ENCODE data around the gene EPG5.

Gene EPG5

DNA sequence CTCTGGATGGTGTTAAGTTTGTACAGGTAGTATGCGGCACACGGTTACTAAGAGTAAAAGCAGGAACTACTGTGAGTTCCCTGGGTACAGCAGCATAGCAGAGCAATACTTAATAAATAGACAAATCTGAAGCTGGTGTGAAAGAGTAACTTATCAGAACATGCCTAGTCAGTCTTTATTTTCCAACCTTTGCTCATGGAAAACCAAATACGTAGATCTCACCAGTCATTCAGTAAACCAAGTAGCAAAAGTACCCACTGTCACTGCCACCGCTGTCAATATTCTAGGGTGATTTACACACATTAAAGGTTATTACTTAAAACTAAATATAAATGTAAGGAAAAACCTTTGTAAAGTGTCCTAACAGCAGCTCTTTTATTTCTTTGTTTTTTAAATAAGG, 106.6 kb downstream of the EPG5 start:
- DNase-seq (ENCODE audit: low read depth): no peak
- TF ChIP-seq, protein P1, sequence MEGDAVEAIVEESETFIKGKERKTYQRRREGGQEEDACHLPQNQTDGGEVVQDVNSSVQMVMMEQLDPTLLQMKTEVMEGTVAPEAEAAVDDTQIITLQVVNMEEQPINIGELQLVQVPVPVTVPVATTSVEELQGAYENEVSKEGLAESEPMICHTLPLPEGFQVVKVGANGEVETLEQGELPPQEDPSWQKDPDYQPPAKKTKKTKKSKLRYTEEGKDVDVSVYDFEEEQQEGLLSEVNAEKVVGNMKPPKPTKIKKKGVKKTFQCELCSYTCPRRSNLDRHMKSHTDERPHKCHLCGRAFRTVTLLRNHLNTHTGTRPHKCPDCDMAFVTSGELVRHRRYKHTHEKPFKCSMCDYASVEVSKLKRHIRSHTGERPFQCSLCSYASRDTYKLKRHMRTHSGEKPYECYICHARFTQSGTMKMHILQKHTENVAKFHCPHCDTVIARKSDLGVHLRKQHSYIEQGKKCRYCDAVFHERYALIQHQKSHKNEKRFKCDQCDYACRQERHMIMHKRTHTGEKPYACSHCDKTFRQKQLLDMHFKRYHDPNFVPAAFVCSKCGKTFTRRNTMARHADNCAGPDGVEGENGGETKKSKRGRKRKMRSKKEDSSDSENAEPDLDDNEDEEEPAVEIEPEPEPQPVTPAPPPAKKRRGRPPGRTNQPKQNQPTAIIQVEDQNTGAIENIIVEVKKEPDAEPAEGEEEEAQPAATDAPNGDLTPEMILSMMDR (conservative IDR thresholded peaks at IDR 0.05; ENCODE audit: low read length): no peak
- no peak overlapping the region for H3K4me3 ChIP-seq (ENCODE audit: low read length)

DNA sequence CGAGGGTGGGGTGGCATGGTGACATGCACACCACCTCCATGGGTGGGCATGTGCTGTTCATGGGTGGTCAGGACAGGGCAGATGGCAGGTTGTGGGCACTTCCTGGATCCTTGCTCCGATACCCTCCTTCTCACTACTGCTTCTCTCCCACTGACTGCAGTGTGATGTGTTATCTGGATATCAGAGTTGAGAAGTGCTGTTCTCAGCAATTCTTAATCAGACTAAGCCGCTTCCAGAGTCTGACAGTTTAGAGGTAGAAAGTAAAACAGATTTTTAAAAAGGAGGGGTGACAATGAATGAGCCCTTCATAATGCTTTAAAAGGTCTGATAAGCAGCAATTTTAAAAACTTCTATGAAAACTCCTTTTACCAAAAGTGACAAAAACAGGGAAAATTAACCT, 107.8 kb downstream of the EPG5 start:
- TF ChIP-seq, protein P1 (conservative IDR thresholded peaks at IDR 0.05; ENCODE audit: low read length): no peak
- no peak for DNase-seq (ENCODE audit: low read depth)
- no peak overlapping the region for H3K4me3 ChIP-seq (ENCODE audit: low read length)

DNA sequence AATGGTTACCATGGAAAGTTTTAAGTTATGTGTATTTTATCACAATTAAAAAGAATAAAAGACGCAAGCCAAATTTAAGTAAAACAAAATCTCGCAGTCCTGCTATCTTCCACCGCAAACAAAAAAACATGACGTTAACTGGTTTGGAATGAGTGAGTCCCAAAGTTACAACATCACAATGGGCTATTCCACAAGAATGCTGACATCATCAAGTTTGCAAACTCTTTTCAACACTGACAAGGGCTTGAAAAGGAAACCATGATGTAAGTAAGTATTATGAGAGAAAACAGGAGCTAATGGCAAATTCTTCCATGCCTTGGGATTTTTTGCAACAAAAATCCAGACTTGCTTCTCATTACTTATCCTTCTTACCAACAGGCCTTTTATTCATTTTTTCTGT, 110.6 kb downstream of the EPG5 start:
- DNase-seq (ENCODE audit: low read depth): peak; percentile 75
- no peak overlapping the region for H3K4me3 ChIP-seq (ENCODE audit: low read length)
- TF ChIP-seq, protein P1 (conservative IDR thresholded peaks at IDR 0.05; ENCODE audit: low read length): no peak

DNA sequence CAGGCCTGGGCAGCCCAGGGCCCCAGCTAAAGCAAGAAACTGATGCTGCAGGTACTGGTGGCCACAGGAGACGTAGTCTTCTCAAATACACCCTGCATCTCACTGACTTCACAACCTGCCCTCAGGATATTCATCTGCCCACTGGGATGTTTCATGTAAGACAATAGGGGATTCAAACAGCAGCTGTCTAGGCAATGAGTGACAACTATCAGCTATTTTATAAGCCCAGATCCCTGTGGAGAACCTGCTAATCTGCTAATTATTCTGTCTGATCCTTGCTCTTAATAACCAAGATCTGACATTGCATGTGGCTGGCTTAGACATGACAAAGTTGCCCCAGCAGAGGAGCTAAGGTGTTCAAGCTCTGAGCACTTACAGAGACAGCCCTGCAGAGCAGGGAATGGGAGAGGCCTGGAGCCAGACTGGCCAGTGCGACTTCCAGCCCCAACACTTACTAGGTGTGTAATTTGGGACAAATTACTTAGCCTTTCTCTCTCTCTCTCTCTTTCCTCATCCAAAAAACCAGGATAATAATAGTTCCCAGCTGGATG, 113.0 kb downstream of the EPG5 start:
- TF ChIP-seq, protein P1 (conservative IDR thresholded peaks at IDR 0.05; ENCODE audit: low read length): no peak
- H3K4me3 ChIP-seq (ENCODE audit: low read length): no peak overlapping the region
- no peak for DNase-seq (ENCODE audit: low read depth)

DNA sequence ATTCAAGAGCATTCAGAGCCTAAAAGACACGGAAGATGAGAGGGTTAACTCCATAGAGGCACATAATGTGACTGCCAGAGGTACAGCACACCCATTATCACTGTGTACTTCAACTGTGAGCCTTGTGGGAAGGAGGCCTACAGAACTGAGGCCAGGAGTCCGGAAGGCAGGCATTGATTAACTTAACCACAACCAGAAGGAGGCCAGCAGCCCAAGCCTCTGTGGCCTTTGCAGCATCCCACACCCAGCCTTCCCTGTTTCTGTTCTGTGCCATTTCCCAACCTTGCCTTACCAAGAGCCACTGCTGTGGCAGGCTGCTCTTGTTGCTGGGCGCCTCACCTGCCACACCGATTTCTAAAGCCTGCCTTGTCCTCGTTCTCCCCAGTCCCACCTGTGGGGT, 114.5 kb downstream of the EPG5 start:
- TF ChIP-seq, protein P1 (conservative IDR thresholded peaks at IDR 0.05; ENCODE audit: low read length): no peak
- H3K4me3 ChIP-seq (ENCODE audit: low read length): no peak overlapping the region
- DNase-seq (ENCODE audit: low read depth): peak; percentile 25

DNA sequence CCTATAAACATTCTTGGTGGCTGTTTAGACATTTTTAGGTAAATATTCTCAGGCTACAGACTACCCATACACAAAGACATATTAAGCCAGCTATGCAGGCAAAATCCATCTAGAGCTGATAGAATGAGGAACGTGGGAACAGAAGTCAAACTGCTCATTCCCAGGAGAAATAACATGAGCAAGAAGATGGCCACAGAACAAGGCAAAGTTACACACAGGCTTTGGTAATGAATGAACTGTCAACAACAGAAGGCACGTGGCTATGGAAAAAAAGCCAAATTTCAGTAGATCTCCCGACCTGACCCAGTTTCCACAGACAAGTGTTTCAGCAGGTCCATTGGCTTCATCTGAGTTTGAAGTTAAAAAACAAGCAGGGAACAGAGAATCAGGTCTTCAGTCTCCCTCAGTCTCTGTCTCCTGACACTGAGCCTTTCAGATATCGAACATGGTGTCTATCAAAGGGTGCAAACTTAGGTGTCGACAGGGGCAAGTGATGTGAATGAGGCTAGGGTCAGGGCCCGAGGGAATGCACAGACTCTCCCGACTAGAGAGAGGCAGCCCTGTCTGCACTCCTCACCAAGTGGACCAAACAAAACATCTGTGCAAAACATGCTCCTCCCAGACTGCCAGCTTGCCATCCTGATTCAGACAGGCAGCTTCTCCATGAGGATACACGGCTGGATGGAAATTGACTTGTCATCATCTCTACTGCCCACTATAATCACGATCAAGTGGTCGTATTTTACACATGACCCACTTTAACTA, 115.8 kb downstream of the EPG5 start:
- TF ChIP-seq, protein P1 (conservative IDR thresholded peaks at IDR 0.05; ENCODE audit: low read length): no peak
- no peak overlapping the region for H3K4me3 ChIP-seq (ENCODE audit: low read length)
- DNase-seq (ENCODE audit: low read depth): no peak

DNA sequence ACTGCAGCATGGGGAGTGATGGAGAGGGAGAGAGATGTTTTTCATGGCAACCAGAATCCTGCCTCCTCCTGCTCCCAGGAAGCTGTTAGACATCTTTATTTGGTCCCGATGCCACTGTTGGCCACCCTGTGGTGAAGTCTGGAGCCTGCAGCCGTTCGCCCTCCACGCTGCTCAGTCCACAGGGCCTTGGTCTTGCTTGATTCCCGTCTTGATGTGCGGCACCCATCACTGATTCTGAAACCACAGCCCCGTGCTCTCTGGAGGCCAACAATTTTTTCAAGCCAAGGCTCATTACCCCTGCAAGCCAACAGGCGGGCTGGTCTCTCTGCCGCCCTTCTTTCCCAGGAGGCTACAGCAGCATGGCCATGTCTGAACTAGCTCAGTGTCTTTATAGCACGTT, 117.1 kb downstream of the EPG5 start:
- TF ChIP-seq, protein P1 (conservative IDR thresholded peaks at IDR 0.05; ENCODE audit: low read length): peak; percentile 40
- DNase-seq (ENCODE audit: low read depth): no peak

More for the DNA sequence above, 117.1 kb downstream of the EPG5 start:
- no peak overlapping the region for H3K4me3 ChIP-seq (ENCODE audit: low read length)
